Heart left ventricle (tissue), 16 donors: ENCODE data around the gene PLAA. TPM values are rescaled to one million over a fixed set of nuclear protein-coding genes. Genes with fewer than 3 reads are reported as not detected.

Experiments
- ATAC-seq, 4 donors: fragments of 200-7000 bp; cut with Tn5 transposase; one replicate each; pipeline ENCODE4 v1.9.1; 2020 to 2022; ENCODE audit warnings: moderate library complexity in 4 of 4, mild to moderate bottlenecking in 3 of 4, moderate number of reproducible peaks in 1 of 4
- DNase-seq, 5 donors: peaks; one replicate each; pipeline ENCODE4 v3.0.0-alpha.2; 2020
- H3K27ac ChIP-seq, 12 donors: fragments of 200-600 bp; sonication (generic) in 4 of 12; one replicate each; pipeline versions ENCODE4 v1.5.0 to v1.8.0; 2016 to 2022; ENCODE audit warnings: mild to moderate bottlenecking in 2 of 12
- H3K27me3 ChIP-seq, 9 donors: fragments of 200-600 bp; sonication (generic) in 2 of 9; one replicate each; pipeline versions ENCODE4 v1.5.1 to v1.8.0; 2016 to 2022; ENCODE audit warnings: mild to moderate bottlenecking in 3 of 9
- H3K36me3 ChIP-seq, 9 donors: fragments of 200-600 bp; sonication (generic) in 2 of 9; one replicate each; pipeline versions ENCODE4 v1.5.0 to v1.8.0; 2018 to 2022; ENCODE audit warnings: mild to moderate bottlenecking in 2 of 9
- H3K4me1 ChIP-seq, 12 donors: fragments of 200-600 bp; sonication (generic) in 4 of 12; one replicate each; pipeline versions ENCODE4 v1.5.0 to v1.8.0; 2016 to 2022; ENCODE audit warnings: mild to moderate bottlenecking in 3 of 12
- H3K4me3 ChIP-seq, 12 donors: fragments of 200-600 bp; sonication (generic) in 4 of 12; one replicate each; pipeline versions ENCODE4 v1.5.0 to v1.8.0; 2017 to 2022; ENCODE audit warnings: mild to moderate bottlenecking in 9 of 12, moderate library complexity in 4 of 12
- H3K9me3 ChIP-seq, 12 donors: fragments of 200-600 bp; sonication (generic) in 4 of 12; one replicate each; pipeline versions ENCODE4 v1.5.0 to v1.8.0; 2016 to 2022; ENCODE audit warnings: mild to moderate bottlenecking in 1 of 12
- CTCF ChIP-seq, 12 donors: fragments of 200-600 bp; sonication (generic) in 4 of 12; IDR thresholded peaks; one replicate each; pipeline versions ENCODE4 v1.5.0 to v1.8.0; 2018 to 2022; ENCODE audit warnings: antibody characterized with exemption in 12 of 12, mild to moderate bottlenecking in 5 of 12
- POLR2A ChIP-seq, 2 donors: fragments of 450-650 bp; IDR thresholded peaks; one replicate each; pipeline ENCODE4 v1.6.1; 2017; ENCODE audit warnings: antibody characterized with exemption in 2 of 2, mild to moderate bottlenecking in 2 of 2, moderate library complexity in 2 of 2
- WGBS, 4 donors: extraction: QIAGEN DNeasy Blood & Tissue Kit in 2 of 4; methylation state at CpG; one replicate each; pipeline versions ENCODE4 v1.1.5 to v1.1.7; 2013 to 2018; 5-methylcytosine and 5-hydroxymethylcytosine counted together
- intact Hi-C, 10 donors: fragments of 100-400 bp; cut with DNase I; formaldehyde crosslinking; loops; one replicate each; pipeline versions ENCODE4 v1.11.1 to v1.14.2; 2022
- polyA plus RNA-seq, 2 donors: library from polyadenylated mRNA; stranded (reverse); fragments of 200-250 nt; gene quantifications; one replicate each; pipeline ENCODE4 v1.2.3, GENCODE V29; 2013
- total RNA-seq, 9 donors: library from RNA; depleted of rRNA in 2 of 9; stranded (reverse); fragments of >200 nt in 2 of 9; fragmentation: NEBNext Ultra II Directional in 3 of 9; extraction: Animal tissue kit (Norgen Biotek cat#: 25700) in 3 of 9; gene quantifications; one replicate each; pipeline versions ENCODE4 v1.1.0 to v1.2.4, GENCODE V29; 2016 to 2023
- donor health status: ischemic (EF 13 %, LVEDD 7.1; RV severe dilation, severe dysfunction).
- donor health status: healthy with polysubstance abuse.
- donor health status: DM: no; HTN: yes; CAD: no.
- donor health status: DM: no; HTN: no; CAD: no.
- donor health status: ischemic (EF 25% LVEDD 6.9; RV normal size, moderate dysfunction).
- donor health status: ischemic (EF 25% LVEDD 5.7; RV mildly dilated, moderate dysfunction).
- donor health status: healthy.
- donor health status: DM: yes; HTN: yes; CAD: no.
- donor health status: ischemic (EF 35%, LVEDD 5.7; RV mildly dilated, moderate dysfunction).
- donor health status: nonischemic (EF 11% LVEDD 7.7; RV severe dilation, severe dysfunction).
- donor health status: DM: yes; HTN: yes; CAD: no.
- donor health status: PGD.
- donor health status: ischemic (EF 29% LVEDD 5.4; RV normal size, mild dysfunction).
- donor health status: nonischemic (EF 23%, LVEDD 6.1; RV moderate dilation, normal function).

Gene PLAA
- total and polyA plus RNA-seq, 11 donors = 9.1 to 42.5 (median 32.4) TPM

GRCh38 chr9:26919698-26920097 is 27.3 kb downstream of the PLAA start:
- intact Hi-C loops = no loop called here
- ATAC-seq = no peak

GRCh38 chr9:26913138-26913668 is 33.8 kb downstream of the PLAA start:
- Histone ChIP-seq H3K9me3 (no peaks in the 10 kb centered on the region), H3K36me3 (peaks cover 0 to 100% (median 86%) of the 10 kb centered on the region in 9 donors), H3K27ac (no peak overlapping the region)

More at GRCh38 chr9:26919698-26920097, 27.3 kb downstream of the PLAA start:
- Histone ChIP-seq H3K4me1 (peaks cover 0 to 5% (median 0%) of the 10 kb centered on the region in 12 donors), H3K27me3 (no peaks in the 10 kb centered on the region), H3K27ac (no peak overlapping the region), H3K36me3 (peaks cover 0 to 100% (median 96%) of the 10 kb centered on the region in 9 donors), H3K9me3 (no peaks in the 10 kb centered on the region), H3K4me3 (no peak overlapping the region)
- TF ChIP-seq CTCF (IDR thresholded peaks at IDR 0.05) (no peak), POLR2A (IDR thresholded peaks at IDR 0.05) (no peak)
- WGBS, 4 donors = 17 to 50% (median 44%) methylated on average over 1 of the region's 1 CpG
- DNase-seq = no peak

GRCh38 chr9:26904671-26905070 is 42.4 kb downstream of the PLAA start:
- TF ChIP-seq POLR2A (IDR thresholded peaks at IDR 0.05) (no peak), CTCF (IDR thresholded peaks at IDR 0.05) (no peak)
- peaks cover 0 to 7% (median 0%) of the 10 kb centered on the region in 12 donors for H3K4me1 ChIP-seq
- no peaks in the 10 kb centered on the region for H3K9me3 ChIP-seq
- no peaks in the 10 kb centered on the region for H3K27me3 ChIP-seq
- intact Hi-C loops = no loop called here
- no peak for DNase-seq
- H3K4me3 ChIP-seq = no peak overlapping the region
- ATAC-seq = peak in 1 of 4 donors; percentile 55
- WGBS, 4 donors = 54 to 66% (median 59%) methylated on average over 1 of the region's 1 CpG
- peak overlapping the region in 4 of 12 donors; percentile 23 to 62 (median 48) for H3K27ac ChIP-seq
- peaks cover 0 to 89% (median 45%) of the 10 kb centered on the region in 9 donors for H3K36me3 ChIP-seq

More at GRCh38 chr9:26913138-26913668, 33.8 kb downstream of the PLAA start:
- DNase-seq = no peak
- Histone ChIP-seq H3K27me3 (no peaks in the 10 kb centered on the region), H3K4me3 (no peak overlapping the region), H3K4me1 (no peaks in the 10 kb centered on the region)
- no peak for ATAC-seq
- TF ChIP-seq POLR2A (IDR thresholded peaks at IDR 0.05) = no peak
- TF ChIP-seq CTCF (IDR thresholded peaks at IDR 0.05) = no peak
- intact Hi-C loops = no loop called here
- 94 to 98% (median 95%) methylated on average over 2 of the region's 2 CpGs for WGBS, 4 donors

GRCh38 chr9:26904070-26904469 is 43.0 kb downstream of the PLAA start:
- ATAC-seq = no peak
- Histone ChIP-seq H3K4me3 (no peak overlapping the region), H3K27me3 (no peaks in the 10 kb centered on the region), H3K4me1 (peaks cover 0 to 7% (median 0%) of the 10 kb centered on the region in 12 donors), H3K36me3 (peaks cover 0 to 84% (median 40%) of the 10 kb centered on the region in 9 donors), H3K27ac (peak overlapping the region in 3 of 12 donors; percentile 12 to 62 (median 51)), H3K9me3 (no peaks in the 10 kb centered on the region)
- 25 to 42% (median 37%) methylated on average over 3 of the region's 3 CpGs for WGBS, 4 donors
- intact Hi-C loops = no loop called here
- TF ChIP-seq POLR2A (IDR thresholded peaks at IDR 0.05) = no peak
- TF ChIP-seq CTCF (IDR thresholded peaks at IDR 0.05) = no peak
- no peak for DNase-seq
